Ovary (tissue), 9 donors: ENCODE results near the gene SUN1. TPM values are rescaled to one million over a fixed set of nuclear protein-coding genes. Genes with fewer than 3 reads are reported as not detected.

Source experiments
- DNase-seq, 5 donors: peaks; one replicate each; pipeline ENCODE4 v3.0.0-alpha.2; 2019 to 2020
- H3K27ac ChIP-seq, 2 donors: fragments of 200-600 bp; one replicate each; pipeline versions ENCODE4 v1.5.1 to v1.8.0; 2019 to 2022
- H3K27me3 ChIP-seq: fragments of 200-600 bp; one replicate; pipeline ENCODE4 v1.8.0; 2022
- H3K36me3 ChIP-seq: fragments of 200-600 bp; sonication (generic); one replicate; pipeline ENCODE4 v1.5.1; 2019
- H3K4me1 ChIP-seq: one replicate; pipeline ENCODE4 v1.8.1; 2013; ENCODE audit warnings: mild to moderate bottlenecking, moderate library complexity; ENCODE audit not compliant: insufficient read depth
- H3K4me3 ChIP-seq: fragments of 200-600 bp; sonication (generic); one replicate; pipeline ENCODE4 v1.5.1; 2017
- H3K9me3 ChIP-seq, 2 donors: fragments of 200-600 bp in 1 of 2; sonication (generic) in 1 of 2; one replicate each; pipeline versions ENCODE4 v1.5.1 to v1.8.1; 2013 to 2019; ENCODE audit warnings: mild to moderate bottlenecking in 1 of 2, moderate library complexity in 1 of 2
- CTCF ChIP-seq, 3 donors: fragments of 450-650 bp in 2 of 3; fragments of 200-600 bp in 1 of 3; IDR thresholded peaks; one replicate each; pipeline versions ENCODE4 v1.5.1 to v1.8.0; 2016 to 2022; ENCODE audit warnings: antibody characterized with exemption in 3 of 3, mild to moderate bottlenecking in 1 of 3
- EP300 ChIP-seq: sonication (generic); formaldehyde crosslinking; IDR thresholded peaks from one replicate; pipeline ENCODE4 v1.6.1; 2017; ENCODE audit warnings: antibody characterized with exemption
- POLR2A ChIP-seq: fragments of 450-650 bp; IDR thresholded peaks from one replicate; pipeline ENCODE4 v1.6.1; 2017; ENCODE audit warnings: antibody characterized with exemption, mild to moderate bottlenecking, moderate library complexity
- WGBS, 3 donors: extraction: QIAGEN DNeasy Blood & Tissue Kit in 1 of 3; methylation state at CpG; one replicate each; pipeline versions ENCODE4 v1.1.5 to v1.1.7; 2013 to 2017; 5-methylcytosine and 5-hydroxymethylcytosine counted together
- intact Hi-C, 4 donors: fragments of 100-400 bp; cut with DNase I; formaldehyde crosslinking; loops; one replicate each; pipeline versions ENCODE4 v1.11.0 to v1.15.1; 2022 to 2023
- polyA plus RNA-seq, 2 donors: library from polyadenylated mRNA; stranded (reverse); fragments of 200-250 nt in 1 of 2; fragments of 350-450 nt in 1 of 2; fragmentation: Illumina TruSeq in 1 of 2; extraction: RNeasy Lipid Tissue Mini Kit (QIAGEN cat#74804) in 1 of 2; gene quantifications; one replicate each; pipeline ENCODE4 v1.2.3, GENCODE V29; 2013 to 2014
- total RNA-seq, 7 donors: library from RNA; depleted of rRNA in 2 of 7; stranded (reverse); fragments of >200 nt in 2 of 7; fragmentation: NEBNext Ultra II Directional in 3 of 7; extraction: Animal tissue kit (Norgen Biotek cat#: 25700) in 3 of 7; gene quantifications; one replicate each; pipeline versions ENCODE4 v1.1.0 to v1.2.4, GENCODE V29; 2016 to 2023
- donor health status: DM: no; HTN: no; CAD: no; lungs with moderate emphysema.
- donor health status: DM: no; HTN: no; CAD: no.
- donor health status: Bipolar disorder and iron deficiency.
- donor health status: DM: yes; HTN: yes; CAD: no.
- donor health status: DM: no; HTN: no; CAD: no.
- donor health status: DM: yes; HTN: yes; CAD: no.

SUN1 gene
- total and polyA plus RNA-seq, 9 donors: 100 to 196 (median 143) TPM

GRCh38 chr7:886626-887487 is 54.6 kb downstream of the SUN1 start:
- Histone ChIP-seq H3K36me3 (no peaks in the 10 kb centered on the region), H3K4me3 (no peak overlapping the region), H3K4me1 (peaks cover 22% of the 10 kb centered on the region), H3K27me3 (no peaks in the 10 kb centered on the region), H3K27ac (no peak overlapping the region), H3K9me3 (no peaks in the 10 kb centered on the region)
- intact Hi-C loops: loop anchor here in 1 of 4 donors (10.0 kb wide), 1 partner anchor 562 kb away; no protein-coding TSS in a partner anchor
- TF ChIP-seq POLR2A (no peak), EP300 (no peak), CTCF (IDR thresholded peaks at IDR 0.05) (no peak)
- 91 to 94% (median 93%) methylated on average over 38 to 40 of the region's 40 CpGs for WGBS, 3 donors
- peak in 1 of 5 donors; percentile 22 for DNase-seq

GRCh38 chr7:887488-887820 is 55.2 kb downstream of the SUN1 start:
- Histone ChIP-seq H3K4me3 (no peak overlapping the region), H3K9me3 (no peaks in the 10 kb centered on the region), H3K4me1 (peaks cover 22% of the 10 kb centered on the region), H3K27me3 (no peaks in the 10 kb centered on the region), H3K27ac (no peak overlapping the region), H3K36me3 (no peaks in the 10 kb centered on the region)
- no peak for TF ChIP-seq EP300
- TF ChIP-seq CTCF (IDR thresholded peaks at IDR 0.05): no peak
- no peak for TF ChIP-seq POLR2A
- intact Hi-C loops: loop anchor here in 1 of 4 donors (10.0 kb wide), 1 partner anchor 563 kb away; no protein-coding TSS in a partner anchor
- 91 to 94% (median 94%) methylated on average over 15 to 18 of the region's 18 CpGs for WGBS, 3 donors
- DNase-seq: no peak

- no peak for DNase-seq
- Histone ChIP-seq H3K36me3 (no peaks in the 10 kb centered on the region), H3K27ac (no peak overlapping the region), H3K27me3 (no peaks in the 10 kb centered on the region), H3K4me3 (no peak overlapping the region), H3K4me1 (peaks cover 16% of the 10 kb centered on the region), H3K9me3 (no peaks in the 10 kb centered on the region)
- 90 to 92% (median 90%) methylated on average over 35 to 43 of the region's 43 CpGs for WGBS, 3 donors
- intact Hi-C loops: loop anchor here in 1 of 4 donors (10.0 kb wide), 1 partner anchor 564 kb away; no protein-coding TSS in a partner anchor
- TF ChIP-seq EP300 (no peak), CTCF (IDR thresholded peaks at IDR 0.05) (no peak), POLR2A (no peak)
These were observed 56.1 kb downstream of the SUN1 start for GRCh38 chr7:888081-889024.

GRCh38 chr7:889025-889390 is 56.7 kb downstream of the SUN1 start:
- Histone ChIP-seq H3K27ac (no peak overlapping the region), H3K9me3 (no peaks in the 10 kb centered on the region), H3K4me3 (no peak overlapping the region), H3K27me3 (no peaks in the 10 kb centered on the region), H3K36me3 (no peaks in the 10 kb centered on the region), H3K4me1 (peaks cover 10% of the 10 kb centered on the region)
- intact Hi-C loops: loop anchor here in 1 of 4 donors (10.0 kb wide), 1 partner anchor 564 kb away; no protein-coding TSS in a partner anchor
- TF ChIP-seq CTCF (IDR thresholded peaks at IDR 0.05) (no peak), POLR2A (no peak), EP300 (no peak)
- no peak for DNase-seq
- 85 to 96% (median 92%) methylated on average over 11 to 15 of the region's 15 CpGs for WGBS, 3 donors
